Suprapubic skin (tissue), 4 donors: ENCODE data around the gene SOX5. TPM values are rescaled to one million over a fixed set of nuclear protein-coding genes. Genes with fewer than 3 reads are reported as not detected.
"Not testable (repeated sequence)": the region's sequence is repeated elsewhere in the genome, so short reads cannot be mapped to it uniquely, and the experiment has no call there.

Source experiments
- DNase-seq, 2 donors: peaks; one replicate each; pipeline ENCODE4 v3.0.0-alpha.2; 2019; ENCODE audit warnings: low spot score in 2 of 2
- H3K27ac ChIP-seq: fragments of 200-600 bp; sonication (generic); one replicate; pipeline ENCODE4 v1.5.1; 2019
- H3K27me3 ChIP-seq: fragments of 200-600 bp; sonication (generic); one replicate; pipeline ENCODE4 v1.5.1; 2019
- H3K36me3 ChIP-seq: fragments of 200-600 bp; sonication (generic); one replicate; pipeline ENCODE4 v1.5.1; 2019
- H3K4me1 ChIP-seq: fragments of 200-600 bp; sonication (generic); one replicate; pipeline ENCODE4 v1.5.1; 2019
- H3K4me3 ChIP-seq: fragments of 200-600 bp; sonication (generic); one replicate; pipeline ENCODE4 v1.5.1; 2019; ENCODE audit warnings: mild to moderate bottlenecking
- H3K9me3 ChIP-seq: fragments of 200-600 bp; sonication (generic); one replicate; pipeline ENCODE4 v1.5.1; 2019
- CTCF ChIP-seq, 2 donors: fragments of 200-600 bp in 1 of 2; fragments of 450-650 bp in 1 of 2; sonication (generic) in 1 of 2; IDR thresholded peaks; one replicate each; pipeline ENCODE4 v1.5.1; 2016 to 2019; ENCODE audit warnings: antibody characterized with exemption in 2 of 2, mild to moderate bottlenecking in 1 of 2, moderate library complexity in 1 of 2
- EP300 ChIP-seq: sonication (generic); formaldehyde crosslinking; IDR thresholded peaks from one replicate; pipeline ENCODE4 v1.6.1; 2017; ENCODE audit warnings: antibody characterized with exemption
- POLR2A ChIP-seq, 2 donors: fragments of 450-650 bp; IDR thresholded peaks; one replicate each; pipeline ENCODE4 v1.6.1; 2017; ENCODE audit warnings: antibody characterized with exemption in 2 of 2, mild to moderate bottlenecking in 2 of 2, moderate library complexity in 2 of 2
- POLR2AphosphoS5 ChIP-seq, 3 donors: sonication (generic); formaldehyde crosslinking; IDR thresholded peaks; one replicate each; pipeline ENCODE4 v1.6.1; 2017; ENCODE audit warnings: antibody characterized with exemption in 3 of 3
- WGBS: methylation state at CpG from one replicate; pipeline ENCODE4 v1.1.5; 2018; 5-methylcytosine and 5-hydroxymethylcytosine counted together
- total RNA-seq, 4 donors: library from RNA; depleted of rRNA; stranded (reverse); fragments of >200 nt; gene quantifications; one replicate each; pipeline ENCODE4 v1.1.0, GENCODE V29; 2016

SOX5 gene
- total RNA-seq, 4 donors from 2014 or later: 19.0 to 110 (median 23.2) TPM

- 72% methylated on average over 5 of the region's 5 CpGs for WGBS
- no peak for TF ChIP-seq POLR2A (IDR thresholded peaks at IDR 0.05)
- TF ChIP-seq POLR2AphosphoS5 (IDR thresholded peaks at IDR 0.05): no peak
- DNase-seq: no peak
- no peaks in the 10 kb centered on the region for H3K36me3 ChIP-seq
- no peaks in the 10 kb centered on the region for H3K27me3 ChIP-seq
- no peaks in the 10 kb centered on the region for H3K4me1 ChIP-seq
- peaks cover 6% of the 10 kb centered on the region for H3K9me3 ChIP-seq
- no peak overlapping the region for H3K27ac ChIP-seq
- H3K4me3 ChIP-seq: no peak overlapping the region
Measured at GRCh38 chr12:23525450-23526072, 423.9 kb downstream of the SOX5 start.

- WGBS: 94% methylated on average over 2 of the region's 2 CpGs
- Histone ChIP-seq H3K27ac (no peak overlapping the region), H3K9me3 (peaks cover 6% of the 10 kb centered on the region), H3K36me3 (no peaks in the 10 kb centered on the region), H3K27me3 (no peaks in the 10 kb centered on the region), H3K4me1 (no peaks in the 10 kb centered on the region), H3K4me3 (no peak overlapping the region)
- no peak for DNase-seq
- TF ChIP-seq POLR2A (IDR thresholded peaks at IDR 0.05): no peak
- TF ChIP-seq EP300: no peak
- TF ChIP-seq POLR2AphosphoS5 (IDR thresholded peaks at IDR 0.05): no peak
- TF ChIP-seq CTCF (IDR thresholded peaks at IDR 0.05): no peak
Measured at GRCh38 chr12:23523339-23523738, 426.1 kb downstream of the SOX5 start.

GRCh38 chr12:23519444-23519843 lies 430.0 kb downstream of the SOX5 start:
- not testable (repeated sequence) for DNase-seq, H3K4me1 ChIP-seq, H3K36me3 ChIP-seq, H3K27me3 ChIP-seq, H3K27ac ChIP-seq, H3K9me3 ChIP-seq, H3K4me3 ChIP-seq
- WGBS: 79% methylated on average over 1 of the region's 1 CpG

GRCh38 chr12:23515785-23516184 lies 433.7 kb downstream of the SOX5 start:
- not testable (repeated sequence) for H3K27me3 ChIP-seq, H3K36me3 ChIP-seq, DNase-seq, H3K4me1 ChIP-seq, H3K27ac ChIP-seq, H3K9me3 ChIP-seq, H3K4me3 ChIP-seq
- WGBS: 78% methylated on average over 6 of the region's 6 CpGs

GRCh38 chr12:23510484-23510883 lies 439.0 kb downstream of the SOX5 start:
- Histone ChIP-seq H3K9me3 (no peaks in the 10 kb centered on the region), H3K36me3 (no peaks in the 10 kb centered on the region), H3K4me3 (no peak overlapping the region), H3K4me1 (no peaks in the 10 kb centered on the region), H3K27ac (no peak overlapping the region), H3K27me3 (no peaks in the 10 kb centered on the region)
- no peak for DNase-seq
- no peak for TF ChIP-seq POLR2A (IDR thresholded peaks at IDR 0.05)
- TF ChIP-seq CTCF (IDR thresholded peaks at IDR 0.05): no peak
- TF ChIP-seq POLR2AphosphoS5 (IDR thresholded peaks at IDR 0.05): no peak
- no peak for TF ChIP-seq EP300
- WGBS: 85% methylated on average over 8 of the region's 8 CpGs

GRCh38 chr12:23509832-23510231 lies 439.6 kb downstream of the SOX5 start:
- H3K4me3 ChIP-seq, H3K27ac ChIP-seq, DNase-seq, H3K36me3 ChIP-seq, H3K9me3 ChIP-seq, H3K27me3 ChIP-seq, H3K4me1 ChIP-seq: not testable (repeated sequence)
- WGBS: 88% methylated on average over 8 of the region's 8 CpGs

- H3K27me3 ChIP-seq, DNase-seq, H3K36me3 ChIP-seq, H3K4me1 ChIP-seq, H3K9me3 ChIP-seq, H3K27ac ChIP-seq, H3K4me3 ChIP-seq: not testable (repeated sequence)
- 87% methylated on average over 4 of the region's 4 CpGs for WGBS
Measured at GRCh38 chr12:23507785-23508184, 441.7 kb downstream of the SOX5 start.

- H3K36me3 ChIP-seq, H3K4me3 ChIP-seq, H3K9me3 ChIP-seq, H3K4me1 ChIP-seq, H3K27me3 ChIP-seq, DNase-seq, H3K27ac ChIP-seq: not testable (repeated sequence)
- 25% methylated on average over 1 of the region's 1 CpG for WGBS
Measured at GRCh38 chr12:23505736-23506135, 443.7 kb downstream of the SOX5 start.
